NT2/D1 (cell line): ENCODE measurements around the gene KIAA1217.
A peak's percentile ranks its signal among the peaks of the same experiment; 100 is the strongest.

Experiments
- DNase-seq: peaks from one replicate; pipeline ENCODE4 v3.0.0-alpha.2; 2011; ENCODE audit warnings: low read depth, low spot score
- H3K27me3 ChIP-seq: 2 replicates; pipeline ENCODE4 v1.6.0; 2011; ENCODE audit warnings: mild to moderate bottlenecking; ENCODE audit not compliant: insufficient read length, insufficient read depth
- H3K36me3 ChIP-seq: 2 replicates; pipeline ENCODE4 v1.6.1; 2011; ENCODE audit warnings: mild to moderate bottlenecking, low read length, mixed read lengths; ENCODE audit not compliant: insufficient read depth, insufficient read length
- H3K4me1 ChIP-seq: 2 replicates; pipeline ENCODE4 v1.5.1; 2011; ENCODE audit not compliant: insufficient read depth, insufficient read length
- H3K4me3 ChIP-seq: 2 replicates; pipeline ENCODE4 v1.5.1; 2011; ENCODE audit warnings: low read depth; ENCODE audit not compliant: insufficient read length
- H3K9ac ChIP-seq: 2 replicates; pipeline ENCODE4 v1.6.0; 2011; ENCODE audit warnings: low read depth; ENCODE audit not compliant: insufficient read length
- H3K9me3 ChIP-seq: 2 replicates; pipeline ENCODE4 v1.5.1; 2011; ENCODE audit warnings: mild to moderate bottlenecking, low read length; ENCODE audit not compliant: insufficient read depth
- SUZ12 ChIP-seq: IDR thresholded peaks from 2 replicates; pipeline ENCODE4 v1.6.1; 2011; ENCODE audit not compliant: insufficient read length, insufficient read depth; ENCODE audit errors: extremely low read depth
- YY1 ChIP-seq: IDR thresholded peaks from 2 replicates; pipeline ENCODE4 v1.6.1; 2011; ENCODE audit not compliant: insufficient read length, insufficient read depth
- ZNF274 ChIP-seq: IDR thresholded peaks from 2 replicates; pipeline ENCODE4 v1.6.1; 2011; ENCODE audit warnings: mild to moderate bottlenecking, low read depth, low read length

The KIAA1217 gene

GRCh38 chr10:24483701-24484100, 274.8 kb downstream of the KIAA1217 start:
- H3K4me3 ChIP-seq, result no peak overlapping the region

GRCh38 chr10:24484771-24485170, 275.8 kb downstream of the KIAA1217 start:
- Histone ChIP-seq H3K4me1 (peaks cover 3% of the 10 kb centered on the region), H3K27me3 (no peaks in the 10 kb centered on the region), H3K9ac (no peak overlapping the region), H3K9me3 (0 out of 2 replicates have a peak, but pooled peaks cover under 1% of the 10 kb centered on the region), H3K36me3 (peaks cover 17% of the 10 kb centered on the region), H3K4me3 (no peak overlapping the region)
- DNase-seq, result no peak
- TF ChIP-seq YY1 (no peak), SUZ12 (no peak), ZNF274 (no peak)

More at GRCh38 chr10:24483701-24484100, 274.8 kb downstream of the KIAA1217 start:
- TF ChIP-seq SUZ12 (no peak), YY1 (no peak), ZNF274 (no peak)
- Histone ChIP-seq H3K27me3 (no peaks in the 10 kb centered on the region), H3K4me1 (peaks cover 3% of the 10 kb centered on the region), H3K9ac (no peak overlapping the region), H3K36me3 (peaks cover 17% of the 10 kb centered on the region), H3K9me3 (peaks cover 4% of the 10 kb centered on the region; the same call in 1 of the 2 replicates)
- DNase-seq, result peak; percentile 55

GRCh38 chr10:24485304-24485703, 276.4 kb downstream of the KIAA1217 start:
- H3K9me3 ChIP-seq, result no peaks in the 10 kb centered on the region
- no peak for TF ChIP-seq YY1
- TF ChIP-seq SUZ12, result no peak
- no peak for TF ChIP-seq ZNF274
- no peak overlapping the region for H3K9ac ChIP-seq
- H3K4me1 ChIP-seq, result peaks cover 3% of the 10 kb centered on the region
- DNase-seq, result no peak
- no peaks in the 10 kb centered on the region for H3K27me3 ChIP-seq
- H3K36me3 ChIP-seq, result peaks cover 17% of the 10 kb centered on the region
- no peak overlapping the region for H3K4me3 ChIP-seq

GRCh38 chr10:24488631-24489030, 279.7 kb downstream of the KIAA1217 start:
- Histone ChIP-seq H3K4me3 (no peak overlapping the region), H3K36me3 (peaks cover 20% of the 10 kb centered on the region), H3K9ac (no peak overlapping the region), H3K27me3 (no peaks in the 10 kb centered on the region), H3K9me3 (no peaks in the 10 kb centered on the region), H3K4me1 (no peaks in the 10 kb centered on the region)
- DNase-seq, result no peak
- TF ChIP-seq SUZ12, result no peak
- no peak for TF ChIP-seq YY1
- no peak for TF ChIP-seq ZNF274

- H3K36me3 ChIP-seq, result peaks cover 25% of the 10 kb centered on the region
- no peak overlapping the region for H3K9ac ChIP-seq
- H3K4me1 ChIP-seq, result no peaks in the 10 kb centered on the region
- no peaks in the 10 kb centered on the region for H3K27me3 ChIP-seq
- no peak for TF ChIP-seq SUZ12
- no peak for TF ChIP-seq ZNF274
- TF ChIP-seq YY1, result no peak
- no peak overlapping the region for H3K4me3 ChIP-seq
- H3K9me3 ChIP-seq, result no peaks in the 10 kb centered on the region
- DNase-seq, result no peak
Measured at GRCh38 chr10:24493165-24493564, 284.2 kb downstream of the KIAA1217 start.

GRCh38 chr10:24494236-24494635, 285.3 kb downstream of the KIAA1217 start:
- H3K9ac ChIP-seq, result no peak overlapping the region
- H3K4me3 ChIP-seq, result no peak overlapping the region
- TF ChIP-seq YY1 (no peak), SUZ12 (no peak), ZNF274 (no peak)
- H3K27me3 ChIP-seq, result no peaks in the 10 kb centered on the region
- DNase-seq, result no peak
- peaks cover 25% of the 10 kb centered on the region for H3K36me3 ChIP-seq
- H3K4me1 ChIP-seq, result no peaks in the 10 kb centered on the region
- no peaks in the 10 kb centered on the region for H3K9me3 ChIP-seq

- Histone ChIP-seq H3K9ac (no peak overlapping the region), H3K36me3 (peaks cover 25% of the 10 kb centered on the region), H3K4me3 (no peak overlapping the region), H3K27me3 (no peaks in the 10 kb centered on the region), H3K4me1 (no peaks in the 10 kb centered on the region), H3K9me3 (no peaks in the 10 kb centered on the region)
- no peak for DNase-seq
- TF ChIP-seq ZNF274, result no peak
- no peak for TF ChIP-seq SUZ12
- TF ChIP-seq YY1, result no peak
Measured at GRCh38 chr10:24494777-24495176, 285.8 kb downstream of the KIAA1217 start.

GRCh38 chr10:24495666-24496460, 286.9 kb downstream of the KIAA1217 start:
- Histone ChIP-seq H3K9me3 (no peaks in the 10 kb centered on the region), H3K4me3 (no peak overlapping the region), H3K4me1 (no peaks in the 10 kb centered on the region), H3K36me3 (peaks cover 25% of the 10 kb centered on the region), H3K27me3 (no peaks in the 10 kb centered on the region), H3K9ac (no peak overlapping the region)
- no peak for DNase-seq
- TF ChIP-seq SUZ12 (no peak), YY1 (no peak), ZNF274 (no peak)
